Mesenchymal stem cell (in vitro differentiated cells and primary cell): ENCODE data around the gene KIF26A.

Experiments used
- DNase-seq: peaks from one replicate; pipeline ENCODE4 v3.0.0-alpha.2; 2013
- H2AFZ ChIP-seq: one replicate; pipeline ENCODE4 v1.6.1; 2013; ENCODE audit warnings: low read depth, mild to moderate bottlenecking, control low read depth, inconsistent platforms, low read length, moderate library complexity
- H2AK5ac ChIP-seq: 2 replicates; pipeline ENCODE4 v1.6.1; 2013; ENCODE audit warnings: low read length, moderate library complexity, mild to moderate bottlenecking, inconsistent platforms; ENCODE audit not compliant: severe bottlenecking
- H2BK120ac ChIP-seq: one replicate; pipeline ENCODE4 v1.6.1; 2013; ENCODE audit warnings: low read depth, mild to moderate bottlenecking, inconsistent platforms, low read length, moderate library complexity
- H2BK12ac ChIP-seq, 2 experiments: one replicate each; pipeline ENCODE4 v1.6.1; 2013; ENCODE audit warnings: inconsistent platforms in 2 of 2, low read length in 2 of 2, mild to moderate bottlenecking in 2 of 2, moderate library complexity in 2 of 2, control low read depth in 1 of 2
- H2BK15ac ChIP-seq: one replicate; pipeline ENCODE4 v1.6.1; 2013; ENCODE audit warnings: mild to moderate bottlenecking, low read depth, inconsistent platforms; ENCODE audit not compliant: poor library complexity, severe bottlenecking
- H2BK5ac ChIP-seq: 2 replicates; pipeline ENCODE4 v1.6.1; 2013; ENCODE audit warnings: low read depth, mild to moderate bottlenecking, low read length, control low read depth, inconsistent platforms; ENCODE audit not compliant: poor library complexity, severe bottlenecking
- H3K14ac ChIP-seq, 2 experiments: one replicate each; pipeline ENCODE4 v1.6.1; 2013; ENCODE audit warnings: inconsistent platforms in 2 of 2, low read length in 2 of 2, control low read depth in 1 of 2, mild to moderate bottlenecking in 1 of 2, moderate library complexity in 1 of 2
- H3K18ac ChIP-seq, 2 experiments: one replicate each; pipeline ENCODE4 v1.6.1; 2013; ENCODE audit warnings: inconsistent platforms in 2 of 2, low read length in 2 of 2, control low read depth in 1 of 2, low read depth in 1 of 2, mild to moderate bottlenecking in 1 of 2
- H3K23ac ChIP-seq, 2 experiments: one replicate each; pipeline ENCODE4 v1.6.1; 2013; ENCODE audit warnings: inconsistent platforms in 2 of 2, low read length in 2 of 2, mild to moderate bottlenecking in 2 of 2, moderate library complexity in 2 of 2, control low read depth in 1 of 2
- H3K27ac ChIP-seq: 2 replicates; pipeline ENCODE4 v1.5.1; 2013; ENCODE audit warnings: mild to moderate bottlenecking, moderate library complexity, low read length, control low read depth, inconsistent platforms; ENCODE audit not compliant: poor library complexity, severe bottlenecking
- H3K27me3 ChIP-seq, 2 experiments: 2 replicates each; pipeline versions ENCODE4 v1.6.1 to v1.7.0; 2013; ENCODE audit warnings: low read length in 2 of 2, mild to moderate bottlenecking in 2 of 2, moderate library complexity in 2 of 2, control low read depth in 1 of 2, inconsistent platforms in 1 of 2; ENCODE audit not compliant: control insufficient read depth in 1 of 2, insufficient read depth in 1 of 2
- H3K36me3 ChIP-seq, 2 experiments: 2 replicates each; pipeline versions ENCODE4 v1.6.1 to v1.7.0; 2013; ENCODE audit warnings: low read length in 2 of 2, control low read depth in 1 of 2, inconsistent platforms in 1 of 2, low read depth in 1 of 2, mild to moderate bottlenecking in 1 of 2; ENCODE audit not compliant: insufficient read depth in 2 of 2, control insufficient read depth in 1 of 2
- H3K4ac ChIP-seq, 2 experiments: one replicate each; pipeline ENCODE4 v1.6.1; 2013; ENCODE audit warnings: inconsistent platforms in 2 of 2, low read length in 2 of 2, mild to moderate bottlenecking in 2 of 2, moderate library complexity in 2 of 2, control low read depth in 1 of 2, low read depth in 1 of 2
- H3K4me1 ChIP-seq: 2 replicates; pipeline ENCODE4 v1.6.1; 2013; ENCODE audit warnings: low read depth, low read length, control low read depth; ENCODE audit not compliant: control insufficient read depth, insufficient read depth
- H3K4me2 ChIP-seq: 2 replicates; pipeline ENCODE4 v1.6.1; 2013; ENCODE audit warnings: low read length, mild to moderate bottlenecking, inconsistent platforms; ENCODE audit not compliant: poor library complexity, severe bottlenecking
- H3K4me3 ChIP-seq, 2 experiments: 2 replicates each; pipeline versions ENCODE4 v1.5.1 to v1.7.0; 2013; ENCODE audit warnings: low read length in 2 of 2, mild to moderate bottlenecking in 2 of 2, control low read depth in 1 of 2, low read depth in 1 of 2; ENCODE audit not compliant: insufficient read depth in 1 of 2
- H3K79me1 ChIP-seq: replicated peaks from 2 replicates; pipeline ENCODE4 v1.6.1; 2013; ENCODE audit warnings: mild to moderate bottlenecking, control low read depth, low read length, inconsistent platforms; ENCODE audit not compliant: poor library complexity, severe bottlenecking
- H3K9ac ChIP-seq: 2 replicates; pipeline ENCODE4 v1.7.0; 2013; ENCODE audit warnings: mild to moderate bottlenecking, low read length, moderate library complexity
- H3K9me3 ChIP-seq: 2 replicates; pipeline ENCODE4 v1.7.0; 2013; ENCODE audit warnings: mild to moderate bottlenecking, low read length; ENCODE audit not compliant: control insufficient read depth
- H4K8ac ChIP-seq: one replicate; pipeline ENCODE4 v1.6.1; 2013; ENCODE audit warnings: inconsistent platforms, mild to moderate bottlenecking, low read length, moderate library complexity
- H4K91ac ChIP-seq: one replicate; pipeline ENCODE4 v1.6.1; 2013; ENCODE audit warnings: mild to moderate bottlenecking, low read length, inconsistent platforms
- WGBS: methylation state at CpG from one replicate; pipeline ENCODE4 v1.1.7; 2013; ENCODE audit warnings: mixed read lengths; 5-methylcytosine and 5-hydroxymethylcytosine counted together

KIF26A gene

DNA sequence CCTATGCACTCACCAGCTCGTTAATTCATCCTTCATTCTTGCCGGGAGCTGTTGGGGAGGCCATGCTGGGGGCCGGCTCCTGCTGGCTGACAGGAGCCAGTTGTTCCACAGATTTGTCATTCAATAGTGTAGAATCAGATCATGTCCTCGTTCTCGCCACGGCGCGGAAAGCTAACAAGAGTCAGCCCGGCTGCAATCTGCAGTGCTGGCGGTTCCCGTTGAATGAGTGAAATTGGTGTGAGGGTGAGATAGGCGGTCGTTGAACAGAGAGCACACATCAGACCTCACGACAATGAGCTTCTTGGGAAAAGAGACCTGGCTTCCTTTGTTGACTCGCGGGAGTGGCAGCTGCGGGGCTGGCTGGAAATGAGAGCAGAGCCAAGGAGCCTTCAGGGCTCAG, 57.5 kb downstream of the KIF26A start:
- no peak overlapping the region for H3K23ac ChIP-seq
- no peak overlapping the region for H3K14ac ChIP-seq
- no peaks in the 10 kb centered on the region for H3K79me1 ChIP-seq
- H3K9ac ChIP-seq: no peak overlapping the region
- DNase-seq: no peak
- H2AFZ ChIP-seq: no peak overlapping the region
- H3K4me2 ChIP-seq: no peak overlapping the region
- H3K4me3 ChIP-seq: no peak overlapping the region
- no peaks in the 10 kb centered on the region for H3K36me3 ChIP-seq
- H4K91ac ChIP-seq: no peak overlapping the region
- peaks cover 0 to 5% of the 10 kb centered on the region in 2 experiments for H3K27me3 ChIP-seq
- no peak overlapping the region for H2BK5ac ChIP-seq
- H3K9me3 ChIP-seq: peaks cover 4% of the 10 kb centered on the region
- 76% methylated on average over 17 of the region's 17 CpGs for WGBS
- no peak overlapping the region for H2BK15ac ChIP-seq
- no peak overlapping the region for H3K18ac ChIP-seq
- peaks cover 2% of the 10 kb centered on the region for H3K4me1 ChIP-seq
- no peak overlapping the region for H3K27ac ChIP-seq
- H4K8ac ChIP-seq: no peak overlapping the region
- H3K4ac ChIP-seq: no peak overlapping the region
- H2AK5ac ChIP-seq: no peak overlapping the region
- no peak overlapping the region for H2BK12ac ChIP-seq
- no peak overlapping the region for H2BK120ac ChIP-seq

DNA sequence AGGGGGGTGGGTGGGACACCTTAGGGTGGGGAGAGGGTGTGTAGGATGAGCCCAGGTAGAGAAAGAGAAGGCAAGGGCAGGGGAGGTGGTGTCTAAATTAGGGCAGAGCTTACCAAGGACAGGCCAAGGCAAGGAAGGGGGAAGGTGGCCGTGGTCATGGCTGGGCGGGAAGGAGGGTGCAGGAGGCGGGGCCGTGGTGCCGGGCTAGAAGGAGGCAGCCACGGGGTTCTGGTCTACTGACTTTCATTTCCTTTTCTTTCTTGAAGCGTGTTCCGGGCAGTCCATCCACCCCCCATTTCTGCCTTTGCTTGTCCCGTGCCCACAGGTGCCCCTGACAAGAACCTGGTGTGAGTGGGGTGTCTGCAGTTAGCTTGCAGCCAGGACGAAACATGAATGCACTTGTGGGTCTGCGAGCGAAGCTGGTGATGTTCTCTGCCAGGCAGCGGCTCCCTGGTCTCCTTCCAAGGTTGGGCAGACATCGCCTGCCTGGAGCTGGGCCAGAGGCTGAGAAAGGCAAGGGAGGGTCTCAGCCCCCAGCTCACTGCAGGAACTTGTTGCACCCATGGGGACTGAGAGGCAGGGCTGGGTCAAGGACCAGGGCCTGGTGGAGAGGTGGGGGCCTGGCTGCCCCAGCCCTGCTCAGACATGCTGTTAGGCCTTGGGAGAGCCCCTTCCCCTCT, 58.2 kb downstream of the KIF26A start:
- Histone ChIP-seq H3K18ac (no peak overlapping the region), H3K4me1 (peaks cover 2% of the 10 kb centered on the region), H2AK5ac (no peak overlapping the region), H3K23ac (no peak overlapping the region), H3K27ac (no peak overlapping the region), H3K4ac (no peak overlapping the region), H2BK15ac (no peak overlapping the region), H3K36me3 (no peaks in the 10 kb centered on the region), H3K9ac (no peak overlapping the region), H4K91ac (no peak overlapping the region), H3K4me2 (no peak overlapping the region), H3K14ac (no peak overlapping the region), H2BK12ac (no peak overlapping the region), H2BK5ac (no peak overlapping the region), H2BK120ac (no peak overlapping the region), H3K27me3 (peaks cover 0 to 4% of the 10 kb centered on the region in 2 experiments), H3K79me1 (no peaks in the 10 kb centered on the region), H4K8ac (no peak overlapping the region), H3K4me3 (no peak overlapping the region), H3K9me3 (peaks cover 4% of the 10 kb centered on the region), H2AFZ (no peak overlapping the region)
- DNase-seq: no peak
- 88% methylated on average over 12 of the region's 14 CpGs for WGBS

DNA sequence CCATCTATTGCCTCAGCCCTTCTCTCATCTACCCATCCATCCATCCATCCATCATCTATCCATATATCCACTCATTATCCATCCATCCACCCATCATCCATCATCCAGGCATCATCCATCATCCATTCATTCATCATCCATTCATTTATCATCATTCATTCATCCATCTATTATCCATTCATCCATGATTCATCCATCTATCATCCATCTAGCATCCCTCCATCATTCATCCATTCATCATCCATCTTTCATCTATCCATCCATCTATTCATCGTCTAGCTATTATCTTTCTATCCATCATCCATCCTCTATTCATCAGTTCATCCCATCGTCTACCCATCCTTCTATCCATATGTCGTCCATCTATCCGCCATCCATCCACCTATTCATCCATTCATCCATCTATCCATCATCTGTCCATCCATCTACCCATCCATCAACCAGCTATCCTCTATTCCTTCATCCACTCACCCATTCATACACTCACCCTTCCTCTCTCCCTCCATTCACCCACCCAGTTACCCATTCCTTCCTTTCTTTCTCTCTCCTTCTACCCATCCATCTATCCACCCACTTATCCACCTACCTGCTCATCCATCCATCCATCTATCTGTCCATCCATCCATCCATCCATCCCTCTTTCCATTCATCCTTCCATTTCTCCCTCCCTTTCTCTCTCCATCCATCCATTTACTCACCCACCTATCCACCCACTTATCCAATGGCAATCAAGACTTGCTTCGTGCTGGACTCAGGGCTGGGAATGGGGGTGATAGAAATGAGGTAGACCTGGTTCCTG, 59.3 kb downstream of the KIF26A start:
- 80% methylated on average over 5 of the region's 5 CpGs for WGBS
- H3K18ac ChIP-seq: no peak overlapping the region
- H3K9me3 ChIP-seq: peaks cover 4% of the 10 kb centered on the region
- no peak overlapping the region for H2BK5ac ChIP-seq
- H3K14ac ChIP-seq: no peak overlapping the region
- no peak overlapping the region for H2BK120ac ChIP-seq
- H3K4me3 ChIP-seq: no peak overlapping the region
- H3K4me2 ChIP-seq: no peak overlapping the region
- no peak overlapping the region for H3K27ac ChIP-seq
- no peak overlapping the region for H2BK12ac ChIP-seq
- H3K36me3 ChIP-seq: no peaks in the 10 kb centered on the region
- H4K91ac ChIP-seq: no peak overlapping the region
- no peak overlapping the region for H2AK5ac ChIP-seq
- H3K4ac ChIP-seq: no peak overlapping the region
- no peaks in the 10 kb centered on the region for H3K79me1 ChIP-seq
- no peak for DNase-seq
- H3K4me1 ChIP-seq: peaks cover 2% of the 10 kb centered on the region
- H3K9ac ChIP-seq: no peak overlapping the region
- H3K27me3 ChIP-seq: no peaks in the 10 kb centered on the region
- H2AFZ ChIP-seq: no peak overlapping the region
- no peak overlapping the region for H3K23ac ChIP-seq
- H4K8ac ChIP-seq: no peak overlapping the region
- no peak overlapping the region for H2BK15ac ChIP-seq

DNA sequence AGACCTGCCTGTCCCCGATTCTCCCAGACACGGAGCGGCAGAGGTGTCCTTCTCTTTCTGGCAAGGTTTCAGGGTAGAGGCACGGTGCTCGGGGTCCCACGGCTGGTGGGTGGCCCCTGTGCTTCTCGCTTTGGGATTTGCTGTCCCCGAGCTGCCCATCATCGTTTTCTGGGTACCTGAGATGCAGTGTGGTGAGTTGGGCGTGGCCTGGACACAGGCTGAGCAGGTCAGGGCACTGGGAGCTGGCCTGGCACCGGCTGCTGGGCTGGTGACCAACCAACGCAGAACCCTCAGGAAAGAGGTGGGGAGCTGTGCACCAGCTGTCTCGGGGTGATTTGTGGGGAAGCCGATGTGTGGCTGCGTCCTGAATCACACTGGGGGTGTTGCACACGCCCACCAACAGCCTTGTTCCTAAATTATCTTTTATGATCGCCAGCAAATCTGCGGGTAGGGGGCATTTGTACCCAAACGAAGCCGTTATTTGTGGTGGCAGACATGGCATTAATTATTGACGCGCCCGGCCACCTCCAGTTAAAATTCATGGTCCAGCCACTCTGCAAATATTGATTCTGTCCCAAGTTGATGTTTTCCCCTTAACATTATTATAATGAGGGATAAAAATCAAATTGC, 61.0 kb downstream of the KIF26A start:
- no peaks in the 10 kb centered on the region for H3K36me3 ChIP-seq
- H3K4me1 ChIP-seq: peaks cover 2% of the 10 kb centered on the region
- no peaks in the 10 kb centered on the region for H3K27me3 ChIP-seq
- no peak overlapping the region for H3K27ac ChIP-seq
- no peak overlapping the region for H3K4ac ChIP-seq
- H3K4me3 ChIP-seq: no peak overlapping the region
- no peak for DNase-seq
- no peak overlapping the region for H3K18ac ChIP-seq
- H4K8ac ChIP-seq: peak overlapping the region; percentile 5
- H2BK120ac ChIP-seq: no peak overlapping the region
- H3K14ac ChIP-seq: no peak overlapping the region
- no peak overlapping the region for H3K9ac ChIP-seq
- WGBS: 80% methylated on average over 20 of the region's 23 CpGs
- H3K9me3 ChIP-seq: peaks cover 4% of the 10 kb centered on the region
- H2BK12ac ChIP-seq: no peak overlapping the region
- no peak overlapping the region for H2BK15ac ChIP-seq
- H4K91ac ChIP-seq: no peak overlapping the region
- H3K23ac ChIP-seq: no peak overlapping the region
- H2AFZ ChIP-seq: no peak overlapping the region
- H3K79me1 ChIP-seq: no peaks in the 10 kb centered on the region
- no peak overlapping the region for H2BK5ac ChIP-seq
- no peak overlapping the region for H2AK5ac ChIP-seq
- no peak overlapping the region for H3K4me2 ChIP-seq
